Mesodermal cell (in vitro differentiated cells): ENCODE measurements around the gene AUH.

Experiments
- H3K27ac ChIP-seq: 2 replicates; pipeline ENCODE4 v1.7.0; 2013; ENCODE audit warnings: mild to moderate bottlenecking, low read depth, low read length, moderate library complexity; ENCODE audit not compliant: severe bottlenecking
- H3K36me3 ChIP-seq: 2 replicates; pipeline ENCODE4 v1.7.1; 2013; ENCODE audit warnings: mild to moderate bottlenecking, low read length, moderate library complexity; ENCODE audit not compliant: control insufficient read depth, insufficient read depth
- H3K4me1 ChIP-seq: one replicate; pipeline ENCODE4 v1.7.1; 2013; ENCODE audit warnings: mild to moderate bottlenecking, low read length; ENCODE audit not compliant: insufficient read depth, control insufficient read depth, poor library complexity, severe bottlenecking
- H3K4me3 ChIP-seq: 2 replicates; pipeline ENCODE4 v1.7.0; 2013; ENCODE audit warnings: low read length, control low read depth, mild to moderate bottlenecking; ENCODE audit not compliant: insufficient read depth, poor library complexity, severe bottlenecking; ENCODE audit errors: extremely low read depth
- H3K9me3 ChIP-seq: 2 replicates; pipeline ENCODE4 v1.7.1; 2013; ENCODE audit warnings: mild to moderate bottlenecking, low read length, moderate library complexity; ENCODE audit not compliant: control insufficient read depth
- WGBS, 2 experiments: methylation state at CpG; one replicate each; pipeline ENCODE4 v1.1.5; 2013; ENCODE audit warnings: missing lambda C conversion rate in 2 of 2; ENCODE audit not compliant: insufficient coverage in 2 of 2; 5-methylcytosine and 5-hydroxymethylcytosine counted together

AUH gene

DNA sequence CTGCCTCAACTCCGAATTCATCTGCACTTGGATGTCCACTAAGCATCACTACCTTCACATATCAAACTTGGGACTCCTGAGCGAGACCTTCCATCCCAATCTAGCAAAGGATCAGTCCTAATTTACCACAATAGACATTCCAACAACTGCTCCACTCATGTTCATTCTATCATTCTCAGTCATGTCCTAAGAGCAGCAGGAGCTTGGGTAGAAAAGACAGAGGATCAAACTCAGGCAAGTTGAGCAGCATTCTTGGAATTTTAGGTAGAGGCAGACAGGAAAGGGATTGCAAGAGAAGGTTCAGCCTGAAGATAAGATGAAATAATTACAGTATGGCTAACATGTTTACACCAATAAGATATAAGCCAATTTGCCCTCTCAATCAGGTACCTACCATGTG is 51.7 kb downstream of the AUH start:
- H3K4me3 ChIP-seq, result no peak overlapping the region
- peaks cover 4% of the 10 kb centered on the region for H3K36me3 ChIP-seq
- H3K4me1 ChIP-seq, result no peaks in the 10 kb centered on the region
- no peaks in the 10 kb centered on the region for H3K9me3 ChIP-seq
- 85 to 92% methylated on average over 1 to 2 of the region's 2 CpGs for WGBS, 2 experiments
- H3K27ac ChIP-seq, result no peak overlapping the region

DNA sequence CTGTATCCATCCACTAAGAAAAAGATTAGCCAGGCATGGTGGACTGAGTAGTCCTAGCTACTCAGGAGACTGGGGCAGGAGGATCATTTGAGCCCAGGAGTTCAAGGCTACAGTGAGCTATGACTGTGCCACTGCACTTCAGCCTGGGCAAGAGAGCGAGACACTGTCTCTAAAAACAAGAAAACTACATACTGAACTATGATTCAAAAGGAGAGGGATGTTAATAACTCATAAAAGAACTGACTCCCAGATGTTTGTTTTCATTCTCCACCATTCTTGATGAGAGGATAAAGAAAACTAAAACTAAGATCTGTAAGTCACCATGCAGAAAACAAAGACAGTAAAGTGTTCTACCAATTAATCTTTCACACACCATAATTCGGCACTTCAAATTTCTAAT is 53.5 kb downstream of the AUH start:
- WGBS, 2 experiments, result no CpG with 5 or more reads among the region's 2 CpGs
- H3K9me3 ChIP-seq, result no peaks in the 10 kb centered on the region
- H3K36me3 ChIP-seq, result peaks cover 4% of the 10 kb centered on the region
- H3K27ac ChIP-seq, result no peak overlapping the region
- H3K4me3 ChIP-seq, result no peak overlapping the region
- no peaks in the 10 kb centered on the region for H3K4me1 ChIP-seq

DNA sequence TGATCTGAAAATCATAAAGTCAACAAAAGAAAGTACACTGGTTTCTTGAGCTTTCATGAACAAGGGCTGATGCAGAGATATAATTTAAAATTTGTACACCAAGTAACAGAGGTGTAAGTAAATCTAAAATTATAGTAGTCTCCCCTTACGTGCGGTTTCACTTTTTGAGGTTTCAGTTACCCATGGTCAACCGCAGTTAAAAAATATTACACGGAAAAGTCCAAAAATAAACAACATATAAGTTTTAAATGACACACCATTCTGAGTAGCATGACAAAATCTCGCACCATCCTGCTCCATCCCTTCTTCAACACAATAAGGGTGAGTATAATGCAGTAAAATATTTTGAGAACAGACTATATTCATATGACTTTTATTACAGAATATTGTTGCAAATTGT is 54.4 kb downstream of the AUH start:
- H3K4me1 ChIP-seq, result peaks cover 3% of the 10 kb centered on the region
- H3K36me3 ChIP-seq, result peaks cover 4% of the 10 kb centered on the region
- H3K4me3 ChIP-seq, result no peak overlapping the region
- no peak overlapping the region for H3K27ac ChIP-seq
- WGBS, 2 experiments, result no CpG with 5 or more reads among the region's 5 CpGs
- H3K9me3 ChIP-seq, result no peaks in the 10 kb centered on the region

DNA sequence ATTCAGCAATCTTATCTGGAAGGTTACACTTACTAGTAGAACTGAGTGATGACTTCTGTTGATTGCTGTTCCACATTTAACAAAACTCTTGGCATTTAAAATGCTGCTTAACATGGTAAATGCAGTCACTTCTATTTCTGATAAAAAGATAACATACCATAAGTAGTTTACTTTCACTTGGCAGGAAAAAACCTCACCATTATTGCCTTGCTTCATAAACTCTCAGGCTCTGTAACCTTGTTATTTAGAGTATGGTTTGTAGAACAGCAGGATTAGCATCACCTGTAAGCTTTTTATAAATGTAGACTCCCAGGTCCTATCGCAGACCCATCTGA is 55.5 kb downstream of the AUH start:
- H3K4me1 ChIP-seq, result peaks cover 3% of the 10 kb centered on the region
- no peak overlapping the region for H3K4me3 ChIP-seq
- no CpG with 5 or more reads among the region's 1 CpG for WGBS, 2 experiments
- H3K36me3 ChIP-seq, result peaks cover 4% of the 10 kb centered on the region
- H3K9me3 ChIP-seq, result no peaks in the 10 kb centered on the region
- no peak overlapping the region for H3K27ac ChIP-seq

DNA sequence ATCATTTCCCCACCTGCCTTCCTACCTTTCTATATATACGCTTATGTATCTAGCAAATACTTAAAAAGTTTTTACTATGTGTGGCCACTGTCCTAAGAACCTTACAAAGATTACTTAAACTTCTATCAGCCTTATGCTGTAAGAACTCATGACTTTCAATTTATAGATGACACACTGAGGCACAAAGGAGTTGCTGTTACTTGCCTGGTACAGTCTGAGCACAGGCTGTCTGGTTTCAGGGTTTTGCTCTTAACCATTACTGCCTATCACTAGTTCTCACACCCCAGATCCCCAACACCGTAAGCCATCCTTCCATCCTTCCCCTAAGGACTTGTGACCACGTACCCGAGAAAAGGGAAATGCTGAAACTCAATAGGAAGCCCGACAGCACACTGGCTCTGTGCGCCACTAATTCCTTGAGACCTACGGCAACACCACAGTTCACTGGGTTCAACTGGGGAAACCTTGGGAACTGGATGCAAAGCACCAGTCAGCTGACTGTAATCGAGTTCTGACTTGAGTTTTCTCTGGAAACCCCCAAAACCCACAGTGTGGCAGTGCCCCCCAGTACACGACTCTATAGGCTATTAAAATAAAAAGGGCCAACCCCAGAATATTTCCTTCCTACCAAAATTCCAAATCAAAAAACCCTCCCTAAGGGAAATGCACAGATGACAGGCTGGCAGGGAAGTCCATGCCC is 56.0 kb downstream of the AUH start:
- H3K4me1 ChIP-seq, result peaks cover 3% of the 10 kb centered on the region
- H3K4me3 ChIP-seq, result no peak overlapping the region
- WGBS, 2 experiments, result 87 to 94% methylated on average over 7 of the region's 9 CpGs
- H3K36me3 ChIP-seq, result peaks cover 4% of the 10 kb centered on the region
- H3K9me3 ChIP-seq, result no peaks in the 10 kb centered on the region
- no peak overlapping the region for H3K27ac ChIP-seq

DNA sequence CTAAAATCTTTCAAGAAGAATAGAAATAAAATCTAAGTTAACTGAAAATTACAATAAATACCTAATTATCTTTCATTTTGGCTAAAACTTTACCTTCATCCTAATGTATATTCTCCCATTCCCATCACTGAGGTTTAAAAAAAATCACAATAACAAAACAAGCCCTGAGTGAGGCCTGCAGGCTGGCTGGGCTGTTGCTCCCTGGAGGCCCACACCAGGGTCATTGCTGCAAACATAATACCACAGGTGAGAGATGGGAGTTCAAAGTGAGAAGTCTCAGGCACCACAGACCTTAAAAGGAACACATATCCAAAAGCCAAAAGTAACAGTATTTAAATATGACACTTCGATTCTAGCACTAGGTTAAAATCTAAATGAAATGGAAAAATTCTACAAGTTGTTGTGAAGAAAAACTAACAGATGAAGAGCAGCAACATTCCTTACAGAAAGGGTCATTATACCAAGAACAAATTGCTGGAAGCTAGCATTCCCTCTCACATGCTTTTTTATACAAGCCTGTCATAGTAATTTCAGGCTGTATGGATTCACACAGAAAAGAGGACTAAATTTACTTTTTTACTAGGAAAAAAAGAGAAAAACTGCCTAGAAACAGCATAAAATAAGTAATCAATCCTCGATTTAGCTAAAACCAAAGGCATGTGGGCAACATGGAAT is 57.8 kb downstream of the AUH start:
- no peak overlapping the region for H3K4me3 ChIP-seq
- H3K4me1 ChIP-seq, result peaks cover 3% of the 10 kb centered on the region
- peaks cover 4% of the 10 kb centered on the region for H3K36me3 ChIP-seq
- no peaks in the 10 kb centered on the region for H3K9me3 ChIP-seq
- WGBS, 2 experiments, result 100% methylated on average over 1 of the region's 2 CpGs; no CpG with 5 or more reads in 1 of the 2 experiments
- no peak overlapping the region for H3K27ac ChIP-seq

DNA sequence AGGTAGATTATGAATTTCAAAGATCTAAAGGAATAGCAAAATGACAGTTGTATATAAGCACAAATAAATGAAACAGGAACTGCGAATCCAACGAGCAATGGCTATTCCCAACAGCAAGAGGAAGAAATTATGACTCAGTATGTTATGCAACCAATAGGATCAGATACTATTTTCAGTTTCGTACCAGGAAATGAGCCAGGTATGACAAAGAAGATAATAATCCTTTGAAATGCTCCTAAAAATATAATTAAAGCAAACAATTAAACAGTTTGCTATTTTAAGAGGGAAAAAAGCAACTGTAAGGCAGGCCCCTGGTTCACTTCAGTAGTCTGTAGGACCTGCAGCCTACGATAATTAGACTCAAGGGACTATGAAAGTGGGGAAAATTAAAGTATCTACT is 58.9 kb downstream of the AUH start:
- no peaks in the 10 kb centered on the region for H3K9me3 ChIP-seq
- no peak overlapping the region for H3K27ac ChIP-seq
- peaks cover 4% of the 10 kb centered on the region for H3K36me3 ChIP-seq
- 100% methylated on average over 1 of the region's 4 CpGs; no CpG with 5 or more reads in 1 of the 2 experiments for WGBS, 2 experiments
- no peak overlapping the region for H3K4me3 ChIP-seq
- H3K4me1 ChIP-seq, result peaks cover 3% of the 10 kb centered on the region

DNA sequence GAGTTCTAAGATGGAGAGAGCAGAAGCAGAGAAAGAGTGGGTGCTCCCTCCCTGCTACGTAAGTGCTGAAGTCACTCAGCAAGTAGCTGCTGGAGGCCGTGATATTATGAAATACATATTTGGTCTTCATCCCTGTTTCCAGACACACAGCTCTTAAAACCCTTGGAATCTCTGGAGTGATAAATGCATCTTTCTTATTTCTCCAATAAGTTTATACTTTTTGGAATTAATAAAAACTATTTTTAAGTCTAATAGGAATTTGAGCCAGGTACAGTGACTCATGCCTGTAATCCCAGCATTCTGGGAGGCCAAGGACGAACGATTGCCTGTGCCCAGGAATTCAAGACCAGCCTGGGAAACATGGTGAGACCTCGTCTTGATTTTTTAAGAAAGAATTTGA is 60.6 kb downstream of the AUH start:
- H3K36me3 ChIP-seq, result peaks cover 8% of the 10 kb centered on the region
- WGBS, 2 experiments, result 93 to 94% methylated on average over 3 of the region's 5 CpGs
- no peak overlapping the region for H3K27ac ChIP-seq
- no peaks in the 10 kb centered on the region for H3K9me3 ChIP-seq
- H3K4me3 ChIP-seq, result no peak overlapping the region
- peaks cover 3% of the 10 kb centered on the region for H3K4me1 ChIP-seq

DNA sequence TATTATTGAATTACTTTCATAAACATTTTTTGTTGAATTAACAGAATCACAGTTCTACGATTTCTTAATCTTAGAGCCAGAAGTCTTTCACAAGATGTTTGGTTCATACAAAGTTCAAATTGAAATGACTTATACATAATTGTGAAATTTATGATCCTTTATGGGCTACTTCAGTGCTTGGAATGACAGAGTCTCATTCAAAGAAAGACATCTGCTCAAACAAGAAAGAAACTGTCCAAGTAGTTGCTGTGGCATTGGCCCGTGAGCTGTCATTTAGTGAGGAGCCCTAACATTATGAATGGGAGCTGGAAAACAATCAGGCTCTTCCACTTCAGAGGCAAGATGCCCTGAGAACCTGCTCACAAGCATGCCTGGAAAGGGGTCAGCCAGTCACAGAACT is 63.4 kb downstream of the AUH start:
- peaks cover 3% of the 10 kb centered on the region for H3K4me1 ChIP-seq
- no peaks in the 10 kb centered on the region for H3K9me3 ChIP-seq
- WGBS, 2 experiments, result 86 to 89% methylated on average over 1 of the region's 2 CpGs
- H3K36me3 ChIP-seq, result peaks cover 23% of the 10 kb centered on the region
- H3K4me3 ChIP-seq, result no peak overlapping the region
- H3K27ac ChIP-seq, result no peak overlapping the region

DNA sequence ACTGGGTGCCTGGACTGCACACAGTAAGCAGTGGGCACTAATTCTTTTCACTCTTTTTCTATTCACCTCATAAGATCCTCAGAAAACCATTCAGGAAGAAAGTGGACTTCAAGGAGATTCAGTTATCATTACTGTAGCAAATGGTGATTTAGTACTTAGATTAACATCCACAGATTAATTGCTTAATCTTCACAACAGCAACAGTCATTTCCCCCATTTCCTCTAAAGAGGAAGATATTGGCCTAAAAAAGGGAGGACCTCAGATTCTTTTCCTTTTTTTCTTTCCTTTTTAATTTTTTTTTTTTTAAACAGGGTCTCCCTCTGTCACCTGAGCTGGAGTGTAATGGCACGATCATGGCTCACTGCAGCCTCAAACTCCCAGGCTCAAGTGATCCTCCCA is 64.4 kb downstream of the AUH start:
- no peaks in the 10 kb centered on the region for H3K9me3 ChIP-seq
- 71 to 100% methylated on average over 1 of the region's 1 CpG for WGBS, 2 experiments
- H3K36me3 ChIP-seq, result peaks cover 32% of the 10 kb centered on the region

DNA sequence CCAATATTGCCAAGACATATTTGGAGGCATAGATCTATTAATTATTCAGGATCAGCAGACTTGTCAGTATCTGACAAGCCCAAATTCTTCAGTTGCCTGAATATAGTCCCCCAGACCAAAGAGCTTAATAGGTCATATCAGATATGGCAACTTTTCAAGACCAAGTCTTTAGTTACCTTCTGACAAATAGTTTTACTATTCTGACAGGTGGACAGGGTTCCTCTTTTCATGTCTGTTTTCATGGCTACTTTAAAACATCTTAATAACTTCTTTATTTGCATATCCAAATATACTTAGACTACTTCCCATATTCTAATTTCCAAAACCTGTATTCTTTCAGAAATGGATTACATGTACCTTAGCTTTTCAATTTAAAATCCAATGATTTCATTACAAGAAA is 65.4 kb downstream of the AUH start:
- H3K9me3 ChIP-seq, result no peaks in the 10 kb centered on the region
- H3K4me1 ChIP-seq, result no peaks in the 10 kb centered on the region
- peaks cover 39% of the 10 kb centered on the region for H3K36me3 ChIP-seq
- H3K27ac ChIP-seq, result no peak overlapping the region
- H3K4me3 ChIP-seq, result no peak overlapping the region

More for the DNA sequence above, 64.4 kb downstream of the AUH start:
- Histone ChIP-seq H3K4me3 (no peak overlapping the region), H3K27ac (no peak overlapping the region), H3K4me1 (no peaks in the 10 kb centered on the region)
